HK-2 (cell line): ENCODE results near the gene MYH2.

Experiments
- DNase-seq: peaks from one replicate; pipeline ENCODE4 v3.0.0-alpha.2; 2018; ENCODE audit not compliant: unreplicated experiment

The MYH2 gene

DNA sequence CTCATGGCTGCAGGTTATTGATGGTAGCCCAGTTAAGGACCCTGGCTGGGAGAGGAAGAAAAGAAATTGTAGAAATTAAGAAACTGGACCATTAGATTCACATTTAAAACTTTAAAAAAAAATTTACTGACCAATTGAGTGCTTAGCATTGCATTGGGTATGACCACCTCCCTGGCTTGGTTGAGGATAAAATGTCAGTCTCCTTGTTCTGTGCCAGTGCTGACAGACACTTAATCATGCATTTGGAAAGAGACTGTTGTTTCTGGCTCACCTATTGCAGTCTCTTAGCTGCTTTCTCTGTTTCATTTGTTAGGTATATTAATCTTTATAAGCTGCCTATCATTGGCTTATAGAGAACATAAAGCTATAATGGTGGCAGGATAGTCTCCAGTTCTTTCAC, 32.8 kb downstream of the MYH2 start:
- no peak for DNase-seq

DNA sequence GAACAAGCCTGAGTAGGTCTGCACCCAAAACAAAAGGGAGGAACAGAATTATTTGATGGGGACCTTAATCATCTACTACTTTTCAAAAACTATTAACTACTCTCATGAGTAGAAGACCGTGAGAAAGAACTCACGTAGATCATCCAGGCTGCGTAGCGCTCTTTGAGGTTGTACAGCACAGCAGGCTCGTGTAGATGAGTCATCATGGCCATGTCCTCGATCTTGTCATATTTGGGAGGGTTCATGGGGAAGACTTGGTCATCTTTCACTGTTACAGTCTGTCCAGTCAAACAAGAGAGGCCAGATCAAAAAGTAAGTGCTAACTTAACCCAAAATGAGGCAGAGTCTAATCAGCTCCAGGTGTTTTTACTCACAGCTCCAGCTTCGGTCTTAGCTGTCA, 33.4 kb downstream of the MYH2 start:
- DNase-seq: no peak

DNA sequence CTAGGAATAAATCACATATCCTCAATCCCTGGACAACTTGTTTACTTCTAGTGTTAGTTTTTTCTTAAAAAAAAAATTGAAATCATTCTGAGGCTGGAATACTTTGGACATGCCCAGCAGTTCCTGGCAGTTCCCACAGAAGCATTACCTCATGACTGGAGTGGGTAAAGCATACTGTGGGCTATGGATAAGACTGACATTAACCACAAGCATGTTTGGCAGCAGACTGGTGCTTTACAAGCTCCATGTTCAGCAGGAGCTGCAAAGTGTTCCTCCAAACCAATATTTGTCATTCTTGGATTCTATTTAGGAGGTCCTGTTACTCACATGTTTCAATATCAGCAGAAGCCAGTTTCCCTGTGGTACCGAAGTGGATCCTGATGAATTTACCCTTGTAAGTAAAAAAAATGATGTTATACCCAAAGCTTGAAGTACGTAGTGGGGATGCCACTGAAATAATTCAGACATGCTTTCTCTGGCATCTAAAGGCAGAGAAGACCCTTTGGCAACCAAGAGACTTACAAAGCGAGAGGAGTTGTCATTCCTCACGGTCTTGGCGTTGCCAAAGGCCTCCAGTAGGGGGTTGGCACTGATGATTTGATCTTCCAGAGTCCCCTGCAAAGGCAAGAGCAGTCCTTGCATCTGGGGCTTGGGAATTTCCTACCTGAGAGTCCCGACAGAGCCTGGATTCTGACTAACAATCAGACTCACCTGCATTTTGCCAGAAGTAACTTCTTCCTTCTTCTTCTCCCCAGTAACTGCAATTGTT, 36.0 kb downstream of the MYH2 start:
- no peak for DNase-seq

DNA sequence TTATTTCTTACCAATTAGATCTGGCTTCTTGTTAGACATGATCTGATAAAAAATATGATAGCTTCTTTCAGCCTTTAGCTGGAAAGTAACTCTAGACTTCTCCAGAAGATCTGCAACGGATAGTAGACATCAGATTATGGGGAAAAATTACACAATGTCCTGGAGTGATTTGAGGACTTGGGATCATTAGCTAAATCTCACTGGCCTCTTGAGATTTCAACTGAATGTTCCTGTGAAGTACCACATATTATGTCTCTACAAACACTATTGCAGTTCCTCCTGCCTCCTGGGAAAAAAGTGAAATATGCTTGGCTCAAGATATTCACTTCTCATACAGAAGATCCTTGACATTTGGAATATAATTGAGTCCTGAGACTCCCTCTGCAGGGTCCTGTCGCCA, 36.6 kb downstream of the MYH2 start:
- DNase-seq: no peak

DNA sequence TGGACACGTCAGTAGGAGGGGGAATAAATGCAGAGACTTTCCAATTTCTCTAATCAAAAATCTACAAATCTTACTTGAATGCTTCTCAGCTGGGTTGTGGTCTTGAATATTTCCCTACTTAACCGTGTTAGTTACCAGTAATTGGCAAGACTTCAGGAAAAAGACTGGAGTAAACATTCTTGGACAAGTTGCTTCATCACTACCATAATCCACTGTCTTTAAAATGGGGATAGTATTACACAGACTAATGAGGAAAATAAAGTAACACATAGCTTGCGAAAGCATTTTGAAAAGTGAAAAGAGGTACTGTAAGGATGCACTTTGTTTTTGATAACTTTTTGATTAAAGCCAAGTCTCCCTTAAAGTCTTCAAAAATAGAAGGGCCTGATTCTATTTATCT, 49.5 kb downstream of the MYH2 start:
- DNase-seq: no peak

DNA sequence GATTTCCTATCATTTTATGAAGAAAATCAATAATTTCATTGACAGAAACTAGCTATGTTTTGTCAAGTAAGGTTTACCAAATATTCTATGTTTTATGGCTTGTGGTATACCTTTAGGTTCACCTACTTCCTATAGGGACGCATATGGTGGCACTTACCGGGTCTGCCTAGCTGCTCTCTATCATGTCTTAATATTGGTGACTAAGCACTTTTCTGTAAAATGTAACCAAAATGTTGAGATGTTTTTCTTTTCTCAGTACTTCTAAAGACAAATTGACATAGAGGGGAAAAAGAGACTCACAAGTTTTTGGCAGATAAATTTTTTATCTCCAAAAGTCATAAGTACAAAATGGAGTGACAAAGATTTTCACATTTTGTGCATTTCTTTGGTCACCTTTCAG, 57.5 kb downstream of the MYH2 start:
- DNase-seq: no peak

DNA sequence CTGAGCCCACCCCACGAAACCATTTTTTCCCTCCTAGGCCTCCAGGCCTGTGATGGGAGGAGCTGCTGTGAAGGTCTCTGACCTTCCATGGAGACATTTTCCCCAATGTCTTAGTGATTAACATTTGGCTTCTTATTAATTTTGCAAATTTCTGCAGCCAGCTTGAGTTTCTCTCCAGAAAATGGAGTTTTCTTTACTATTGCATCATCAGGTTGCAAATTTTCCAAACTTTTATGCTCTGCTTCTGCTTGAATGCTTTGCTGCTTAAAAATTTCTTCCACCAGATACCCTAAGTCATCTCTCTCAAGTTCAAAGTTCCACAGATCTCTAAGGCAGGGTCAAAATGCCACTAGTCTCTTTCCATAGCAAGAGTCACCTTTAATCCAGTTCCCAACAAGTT, 67.2 kb downstream of the MYH2 start:
- DNase-seq: no peak

DNA sequence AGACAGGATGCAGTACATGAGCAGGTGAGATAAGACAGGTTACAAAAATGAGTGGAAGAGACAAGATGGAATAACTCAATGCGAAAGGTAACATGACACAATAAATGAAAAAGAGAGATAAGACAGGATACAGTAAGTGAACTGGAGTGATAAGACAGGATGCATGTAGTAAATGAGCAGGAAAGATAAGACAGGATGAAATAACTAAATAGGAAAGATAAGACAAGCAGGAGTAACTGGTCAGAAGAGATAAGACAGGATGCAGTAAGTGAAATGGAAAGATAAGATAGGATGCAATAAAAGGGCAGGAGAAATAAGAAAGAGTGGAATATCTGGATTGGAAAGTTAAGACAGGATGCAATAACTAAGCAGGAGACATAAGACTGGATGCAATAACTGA, 71.8 kb downstream of the MYH2 start:
- DNase-seq: no peak

DNA sequence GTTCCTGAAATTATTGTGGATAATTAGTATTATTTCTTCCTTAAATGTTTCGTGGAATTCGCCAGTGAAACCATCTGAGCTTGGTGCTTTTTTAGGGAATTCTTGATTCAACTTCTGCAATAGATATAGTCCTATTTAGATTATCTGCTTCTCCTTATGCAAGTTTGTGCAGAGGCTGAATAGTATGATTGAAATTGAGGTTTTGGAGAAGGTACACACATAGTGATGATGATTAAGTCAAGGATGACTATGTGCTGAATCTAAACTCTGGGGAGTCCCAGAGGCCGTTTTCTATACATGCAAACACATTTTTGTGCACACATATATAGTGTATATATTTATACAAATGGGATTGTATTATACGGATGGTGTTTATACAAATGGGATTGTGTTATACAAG, 74.9 kb downstream of the MYH2 start:
- DNase-seq: no peak

DNA sequence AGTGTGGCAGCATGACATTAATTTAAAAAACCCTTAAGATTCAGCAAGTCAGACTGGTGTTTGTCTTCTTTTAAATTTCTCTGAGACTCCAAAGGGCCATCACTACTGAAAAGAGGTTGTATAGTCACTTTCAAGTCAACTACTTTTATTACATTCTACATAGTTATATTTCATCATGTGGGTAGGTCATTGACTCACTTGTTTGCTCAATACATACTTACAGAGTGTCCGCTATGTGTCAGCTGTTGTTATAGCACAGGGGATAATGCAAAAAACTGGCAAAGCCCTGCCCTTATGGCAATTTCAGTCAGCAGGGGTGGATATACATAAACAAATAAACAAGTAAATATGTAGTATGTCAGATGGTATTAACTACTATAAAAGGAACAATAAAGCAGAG, 77.6 kb downstream of the MYH2 start:
- DNase-seq: no peak
